Activated CD8-positive, alpha-beta memory T cell treated with anti-CD3 and anti-CD28 coated beads, Interleukin-2, amount 10 ng/mL, durations not matched to agents 7 days and 5 days (primary cell): ENCODE measurements around the gene PTCHD4. TPM values are rescaled to one million over a fixed set of nuclear protein-coding genes. Genes with fewer than 3 reads are reported as not detected.
"Not testable (repeated sequence)": the region's sequence is repeated elsewhere in the genome, so short reads cannot be mapped to it uniquely, and the experiment has no call there.

Source experiments
- ATAC-seq: fragments of 150-1000 bp; cut with Tn5 transposase; one replicate; pipeline ENCODE4 v1.10.0; 2021; ENCODE audit warnings: moderate library complexity
- CTCF ChIA-PET: fragments of 350-600 bp; sonication (Branson Sonifier 250); formaldehyde crosslinking; loops from one replicate; lab custom pipeline; 2021; ENCODE audit warnings: antibody characterized with exemption; lab: Charles Lee
- DNase-seq: peaks from one replicate; pipeline ENCODE4 v3.0.0-alpha.2; 2020
- H3K27ac Mint-ChIP-seq: one replicate; pipeline ENCODE4 v1.8.0; 2021; ENCODE audit warnings: mild to moderate bottlenecking, mixed read lengths
- H3K27me3 Mint-ChIP-seq: one replicate; pipeline ENCODE4 v1.8.0; 2021; ENCODE audit warnings: mixed read lengths
- H3K36me3 Mint-ChIP-seq: one replicate; pipeline ENCODE4 v1.8.0; 2021; ENCODE audit warnings: mild to moderate bottlenecking, mixed read lengths
- H3K4me1 Mint-ChIP-seq: one replicate; pipeline ENCODE4 v1.8.0; 2021; ENCODE audit warnings: mixed read lengths
- H3K4me3 Mint-ChIP-seq: one replicate; pipeline ENCODE4 v1.8.0; 2021; ENCODE audit warnings: mild to moderate bottlenecking, moderate library complexity, mixed read lengths
- H3K9me3 Mint-ChIP-seq: one replicate; pipeline ENCODE4 v1.8.0; 2022; ENCODE audit warnings: low read depth, mixed read lengths
- total RNA-seq, 2 experiments: library from RNA; stranded (reverse); gene quantifications; one replicate each; pipeline ENCODE4 v1.2.3, GENCODE V29; 2021

PTCHD4 gene
- total RNA-seq, 2 experiments from 2014 or later, result not detected

DNA sequence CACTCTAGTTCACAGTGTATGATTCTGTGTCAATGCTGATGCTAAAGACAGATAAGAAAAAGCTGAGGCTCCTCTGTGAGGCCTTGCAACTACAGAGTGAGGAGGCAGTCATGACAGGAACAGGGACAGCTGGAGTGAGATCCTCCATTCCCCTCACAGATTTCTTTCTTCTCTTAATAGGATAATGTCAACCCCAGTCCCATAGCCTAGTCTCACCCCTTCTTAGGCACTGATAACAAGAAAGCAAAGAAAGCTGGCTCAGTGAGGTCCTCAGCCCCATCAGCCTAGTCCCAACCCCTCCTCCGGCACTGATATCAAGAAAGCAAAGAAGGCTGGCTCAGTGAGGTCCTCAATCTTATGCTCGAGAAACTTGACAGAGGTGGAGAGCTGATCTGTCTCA, 2.1 kb upstream of the PTCHD4 start:
- no peak overlapping the region for H3K27ac Mint-ChIP-seq
- H3K36me3 Mint-ChIP-seq, result no peaks in the 10 kb centered on the region
- ATAC-seq, result no peak
- H3K27me3 Mint-ChIP-seq, result no peaks in the 10 kb centered on the region
- CTCF ChIA-PET, result no interaction called here
- H3K4me1 Mint-ChIP-seq, result no peaks in the 10 kb centered on the region
- H3K9me3 Mint-ChIP-seq, result no peaks in the 10 kb centered on the region
- DNase-seq, result no peak
- H3K4me3 Mint-ChIP-seq, result no peak overlapping the region

DNA sequence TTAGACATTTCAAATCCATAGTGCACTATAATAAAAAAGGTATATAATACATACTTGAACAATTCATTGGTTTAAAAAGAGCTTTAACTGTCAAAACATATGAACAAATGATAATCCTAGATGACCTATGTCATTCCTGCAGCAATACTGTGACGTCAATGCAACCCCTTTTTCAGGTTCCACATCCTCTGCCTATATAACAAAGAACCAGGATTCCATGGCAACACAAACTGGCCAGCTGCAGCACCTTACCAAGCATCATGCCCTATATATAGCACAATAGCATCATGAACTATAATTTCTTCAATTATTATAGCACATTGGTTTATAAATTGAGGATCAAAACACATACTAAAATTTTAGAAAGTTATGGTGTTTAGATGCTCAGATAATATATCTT, 578 bp upstream of the PTCHD4 start:
- CTCF ChIA-PET, result no interaction called here
- Mint-ChIP-seq H3K27me3 (no peaks in the 10 kb centered on the region), H3K27ac (no peak overlapping the region), H3K4me3 (no peak overlapping the region), H3K9me3 (no peaks in the 10 kb centered on the region), H3K4me1 (no peaks in the 10 kb centered on the region), H3K36me3 (no peaks in the 10 kb centered on the region)
- ATAC-seq (no peak), DNase-seq (no peak)

DNA sequence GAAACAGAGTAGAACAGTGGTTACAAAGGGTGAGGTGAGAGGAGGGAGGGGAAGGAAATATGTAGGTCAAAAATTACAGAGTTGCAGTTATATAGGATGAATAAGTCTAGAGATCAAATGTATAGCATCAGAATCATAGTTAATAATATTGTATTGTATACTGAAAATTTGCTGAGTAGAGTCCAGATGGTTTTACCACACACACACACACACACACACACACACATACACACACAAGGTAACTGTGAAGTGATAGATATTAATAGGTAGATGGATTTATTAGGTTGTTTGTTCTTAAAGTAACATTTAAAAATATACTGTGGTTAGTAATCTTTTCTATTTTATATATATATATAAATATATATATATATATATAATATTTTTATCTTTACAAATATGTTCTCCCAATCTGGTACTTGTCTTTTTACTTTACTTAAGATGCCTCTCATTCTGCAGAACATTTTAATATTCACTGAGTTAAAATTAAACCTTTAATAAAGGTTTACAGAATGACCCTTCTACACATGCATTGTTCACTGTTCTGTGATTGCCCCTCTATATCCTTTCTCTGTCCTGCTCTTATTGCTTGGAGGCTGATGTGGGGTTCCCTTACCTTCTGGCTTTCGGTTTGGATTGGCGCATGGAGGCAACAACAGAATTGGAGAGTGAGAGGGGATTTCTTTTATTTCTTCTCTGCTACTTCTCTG, 408 bp downstream of the PTCHD4 start:
- Mint-ChIP-seq H3K36me3 (no peaks in the 10 kb centered on the region), H3K27me3 (no peaks in the 10 kb centered on the region), H3K9me3 (no peaks in the 10 kb centered on the region), H3K4me3 (no peak overlapping the region), H3K27ac (no peak overlapping the region), H3K4me1 (no peaks in the 10 kb centered on the region)
- ATAC-seq (no peak), DNase-seq (no peak)
- CTCF ChIA-PET, result no interaction called here

- Mint-ChIP-seq H3K27ac (no peak overlapping the region), H3K27me3 (no peaks in the 10 kb centered on the region), H3K4me1 (no peaks in the 10 kb centered on the region), H3K9me3 (peaks cover 1% of the 10 kb centered on the region), H3K36me3 (no peaks in the 10 kb centered on the region), H3K4me3 (no peak overlapping the region)
- DNase-seq (no peak), ATAC-seq (no peak)
- CTCF ChIA-PET, result no interaction called here
These were observed 1.1 kb downstream of the PTCHD4 start for GRCh38 chr6:48109944-48110343.

DNA sequence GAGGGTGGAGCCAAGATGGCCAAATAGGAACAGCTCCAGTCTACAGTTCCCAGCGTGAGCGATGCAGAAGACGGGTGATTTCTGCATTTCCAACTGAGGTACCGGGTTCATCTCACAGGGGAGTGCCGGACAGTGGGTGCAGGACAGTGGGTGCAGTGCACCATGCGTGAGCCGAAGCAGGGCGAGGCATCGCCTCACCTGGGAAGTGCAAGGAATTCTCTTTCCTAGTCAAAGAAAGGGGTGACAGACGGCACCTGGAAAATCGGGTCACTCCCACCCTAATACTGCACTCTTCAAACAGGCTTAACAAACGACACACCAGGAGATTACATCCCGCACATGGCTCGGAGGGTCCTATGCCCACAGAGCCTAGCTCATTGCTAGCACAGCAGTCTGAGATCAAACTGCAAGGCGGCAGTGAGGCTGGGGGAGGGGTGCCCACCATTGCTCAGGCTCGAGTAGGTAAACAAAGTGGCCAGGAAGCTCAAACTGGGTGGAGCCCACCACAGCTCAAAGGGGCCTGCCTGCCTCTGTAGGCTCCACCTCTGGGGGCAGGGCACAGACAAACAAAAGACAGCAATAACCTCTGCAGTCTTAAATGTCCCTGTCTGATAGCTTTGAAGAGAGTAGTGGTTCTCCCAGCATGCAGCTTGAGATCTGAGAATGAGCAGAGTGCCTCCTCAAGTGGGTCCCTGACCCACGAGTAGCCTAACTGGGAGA, 8.4 kb downstream of the PTCHD4 start:
- ATAC-seq, H3K4me3 Mint-ChIP-seq, H3K36me3 Mint-ChIP-seq, H3K27me3 Mint-ChIP-seq, H3K27ac Mint-ChIP-seq, H3K4me1 Mint-ChIP-seq, CTCF ChIA-PET, H3K9me3 Mint-ChIP-seq, DNase-seq: not testable (repeated sequence)

GRCh38 chr6:48101290-48101689, 9.7 kb downstream of the PTCHD4 start:
- no peak for ATAC-seq
- Mint-ChIP-seq H3K27ac (no peak overlapping the region), H3K4me1 (no peaks in the 10 kb centered on the region), H3K27me3 (no peaks in the 10 kb centered on the region), H3K36me3 (no peaks in the 10 kb centered on the region), H3K4me3 (no peak overlapping the region), H3K9me3 (peaks cover 2% of the 10 kb centered on the region)
- CTCF ChIA-PET, result no interaction called here
- no peak for DNase-seq

- CTCF ChIA-PET, result no interaction called here
- no peak for ATAC-seq
- Mint-ChIP-seq H3K9me3 (peaks cover 2% of the 10 kb centered on the region), H3K4me3 (no peak overlapping the region), H3K27me3 (no peaks in the 10 kb centered on the region), H3K27ac (no peak overlapping the region), H3K36me3 (no peaks in the 10 kb centered on the region), H3K4me1 (no peaks in the 10 kb centered on the region)
- DNase-seq, result no peak
These were observed 10.5 kb downstream of the PTCHD4 start for GRCh38 chr6:48100588-48100895.

- CTCF ChIA-PET, result no interaction called here
- H3K4me3 Mint-ChIP-seq, result no peak overlapping the region
- H3K27ac Mint-ChIP-seq, result no peak overlapping the region
- DNase-seq (no peak), ATAC-seq (no peak)
- no peaks in the 10 kb centered on the region for H3K27me3 Mint-ChIP-seq
- H3K9me3 Mint-ChIP-seq, result peaks cover under 1% of the 10 kb centered on the region
- H3K36me3 Mint-ChIP-seq, result no peaks in the 10 kb centered on the region
- no peaks in the 10 kb centered on the region for H3K4me1 Mint-ChIP-seq
These were observed 11.0 kb downstream of the PTCHD4 start for GRCh38 chr6:48099713-48100587.

DNA sequence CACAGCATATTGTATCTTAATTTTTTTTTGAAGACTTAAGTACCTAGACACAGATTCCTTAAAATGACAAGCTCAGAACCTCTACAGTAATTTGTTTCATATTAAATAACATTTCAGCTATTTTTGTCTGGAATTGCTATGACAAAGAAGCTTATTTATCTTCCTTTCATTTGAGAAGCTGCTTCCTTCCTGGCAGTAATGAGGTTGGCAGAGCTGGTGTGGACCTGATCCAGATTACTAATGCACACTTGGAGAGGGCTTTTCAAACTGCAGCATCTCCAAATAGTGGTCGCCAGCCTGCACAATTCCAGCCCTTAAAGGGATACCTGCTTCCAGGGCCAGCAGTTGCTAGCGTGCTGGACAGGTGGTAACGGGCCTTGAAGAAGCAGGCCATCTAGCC, 12.1 kb downstream of the PTCHD4 start:
- Mint-ChIP-seq H3K9me3 (no peaks in the 10 kb centered on the region), H3K27ac (no peak overlapping the region), H3K27me3 (no peaks in the 10 kb centered on the region), H3K4me1 (no peaks in the 10 kb centered on the region), H3K36me3 (no peaks in the 10 kb centered on the region), H3K4me3 (no peak overlapping the region)
- CTCF ChIA-PET, result no interaction called here
- ATAC-seq (no peak), DNase-seq (no peak)

GRCh38 chr6:48092550-48093217, 18.3 kb downstream of the PTCHD4 start:
- Mint-ChIP-seq H3K36me3 (no peaks in the 10 kb centered on the region), H3K4me3 (no peak overlapping the region), H3K27ac (no peak overlapping the region), H3K4me1 (no peaks in the 10 kb centered on the region), H3K9me3 (no peaks in the 10 kb centered on the region), H3K27me3 (no peaks in the 10 kb centered on the region)
- CTCF ChIA-PET, result no interaction called here
- no peak for DNase-seq
- ATAC-seq, result no peak

DNA sequence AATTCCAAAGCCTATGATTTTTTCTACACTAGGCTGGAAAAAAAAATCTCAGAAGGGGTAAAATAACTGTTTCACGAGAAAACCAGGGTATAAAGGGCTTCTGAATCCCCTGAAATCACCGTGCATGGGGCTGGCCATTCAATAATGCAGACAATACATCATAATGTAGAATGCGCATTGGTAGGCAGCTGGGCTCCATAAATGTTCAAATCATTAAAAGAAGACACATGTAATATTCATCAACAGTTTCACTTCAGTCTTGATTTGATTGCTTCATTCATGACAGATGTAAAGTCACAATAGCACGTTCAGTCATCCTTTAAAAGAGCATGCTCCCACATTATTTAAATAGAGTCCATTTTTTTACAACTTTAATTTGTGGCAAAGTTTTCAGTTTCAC, 20.5 kb downstream of the PTCHD4 start:
- CTCF ChIA-PET, result no interaction called here
- no peaks in the 10 kb centered on the region for H3K36me3 Mint-ChIP-seq
- H3K27me3 Mint-ChIP-seq, result no peaks in the 10 kb centered on the region
- no peaks in the 10 kb centered on the region for H3K4me1 Mint-ChIP-seq
- ATAC-seq (no peak), DNase-seq (no peak)
- H3K9me3 Mint-ChIP-seq, result no peaks in the 10 kb centered on the region
- no peak overlapping the region for H3K27ac Mint-ChIP-seq
- H3K4me3 Mint-ChIP-seq, result no peak overlapping the region

DNA sequence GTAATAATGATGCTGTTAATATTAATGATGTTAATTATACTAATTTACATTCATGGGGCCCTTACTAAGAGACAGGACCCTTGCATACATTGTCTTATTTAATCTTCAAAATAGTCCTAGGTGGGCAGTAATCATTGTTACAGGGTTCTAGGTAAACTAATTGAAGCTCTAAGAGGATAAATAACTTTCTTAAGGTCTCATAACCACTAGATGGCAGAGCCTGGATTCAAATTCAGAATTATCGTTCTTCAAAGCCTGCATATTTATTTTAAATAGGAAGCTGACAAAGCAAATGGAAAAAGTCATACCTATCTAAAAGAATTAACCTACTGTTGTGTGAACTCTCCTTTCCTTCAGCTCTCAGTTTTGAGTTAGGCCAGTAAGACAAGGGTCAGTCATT, 23.5 kb downstream of the PTCHD4 start:
- ATAC-seq, result no peak

DNA sequence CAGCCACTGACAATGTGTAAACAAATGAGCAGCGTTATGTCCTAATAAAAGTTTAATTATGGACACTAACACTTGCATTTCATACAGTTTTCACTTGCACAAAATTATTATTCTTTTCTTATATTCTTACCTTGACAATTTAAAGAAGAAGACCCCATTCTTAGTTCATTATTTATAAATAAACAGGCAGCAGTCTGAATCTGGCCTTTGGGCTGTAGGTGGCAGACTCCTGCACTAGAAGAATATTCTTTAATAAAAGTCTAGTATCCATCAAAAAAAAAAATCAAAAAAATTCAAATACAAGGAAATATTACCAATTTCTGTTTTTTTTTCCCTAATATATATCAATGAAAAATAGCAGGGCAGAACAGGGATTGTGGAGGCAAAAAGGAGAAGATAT, 24.8 kb downstream of the PTCHD4 start:
- no peak for ATAC-seq
- no peaks in the 10 kb centered on the region for H3K4me1 Mint-ChIP-seq
- no peak overlapping the region for H3K4me3 Mint-ChIP-seq
- H3K36me3 Mint-ChIP-seq, result no peaks in the 10 kb centered on the region
- CTCF ChIA-PET, result no interaction called here
- no peaks in the 10 kb centered on the region for H3K27me3 Mint-ChIP-seq
- no peak overlapping the region for H3K27ac Mint-ChIP-seq
- H3K9me3 Mint-ChIP-seq, result no peaks in the 10 kb centered on the region
- DNase-seq, result no peak

More for the DNA sequence above, 23.5 kb downstream of the PTCHD4 start:
- CTCF ChIA-PET, result no interaction called here
- Mint-ChIP-seq H3K4me1 (no peaks in the 10 kb centered on the region), H3K9me3 (no peaks in the 10 kb centered on the region), H3K36me3 (no peaks in the 10 kb centered on the region), H3K27ac (no peak overlapping the region), H3K27me3 (no peaks in the 10 kb centered on the region), H3K4me3 (no peak overlapping the region)
- DNase-seq, result no peak
